Globus pallidus (tissue), 1 donor: Measurements from ENCODE around the gene FOXR1.
A peak's percentile ranks its signal among the peaks of the same experiment; 100 is the strongest.

Experiments
- DNase-seq: peaks from one replicate; pipeline ENCODE4 v3.0.0-alpha.2; 2015; ENCODE audit warnings: low spot score

Gene FOXR1

DNA sequence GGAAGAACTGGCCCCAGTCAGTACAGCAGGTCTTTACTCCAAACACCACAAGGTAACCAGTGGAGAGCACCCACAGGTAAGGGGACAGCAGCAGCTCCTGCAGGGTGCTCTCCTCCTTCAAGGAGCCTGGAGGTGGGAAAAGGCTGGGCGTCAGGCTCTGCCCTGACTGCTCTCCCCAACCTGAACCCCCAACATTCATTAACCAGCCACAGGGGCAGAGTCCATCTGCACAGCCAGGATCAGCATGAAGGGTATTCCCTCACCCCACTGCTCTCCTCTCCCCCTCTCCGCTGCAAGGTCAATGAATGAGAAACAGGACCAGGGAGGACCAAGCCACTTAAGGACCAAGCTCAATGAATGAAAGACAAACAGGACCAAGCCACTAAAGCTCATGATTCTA lies 55.4 kb downstream of the FOXR1 start:
- no peak for DNase-seq

DNA sequence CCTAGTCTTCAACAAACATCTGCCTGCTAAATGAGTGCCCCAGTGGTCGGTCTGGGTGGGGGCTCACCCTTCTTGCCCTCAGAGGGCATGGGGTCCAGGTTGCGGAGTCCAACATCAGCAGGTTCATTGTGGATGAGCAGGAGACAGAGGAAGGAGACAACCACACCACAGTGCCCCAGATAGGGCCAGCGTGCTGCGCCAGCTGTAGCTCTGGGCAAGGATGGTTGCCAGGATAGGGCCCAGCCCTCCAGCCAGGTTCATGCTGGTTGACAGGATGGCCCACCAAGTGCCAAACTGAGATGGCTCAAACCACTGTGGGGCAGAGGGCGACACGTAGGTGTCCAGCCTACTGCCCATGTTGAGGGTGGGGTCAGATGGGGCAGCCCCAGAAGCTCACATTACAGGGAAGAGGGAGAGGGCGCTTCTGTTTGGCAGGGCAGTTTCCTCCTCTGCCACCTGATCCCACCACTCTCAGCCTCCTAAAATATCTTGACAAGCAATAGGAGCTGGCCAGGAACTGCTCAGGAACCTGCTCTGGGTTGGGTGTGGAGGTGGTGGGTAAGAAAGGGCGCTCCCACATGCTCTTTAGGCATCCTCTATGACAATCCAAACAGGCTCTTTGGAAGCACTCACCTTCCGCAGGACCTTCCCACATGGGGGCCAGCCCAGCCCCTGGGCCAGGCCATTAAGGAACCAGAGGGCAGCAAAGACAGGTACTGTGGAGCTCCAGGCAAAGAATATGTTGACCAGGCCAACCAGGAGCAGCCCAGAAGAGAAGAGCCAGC lies 56.2 kb downstream of the FOXR1 start:
- DNase-seq: no peak

DNA sequence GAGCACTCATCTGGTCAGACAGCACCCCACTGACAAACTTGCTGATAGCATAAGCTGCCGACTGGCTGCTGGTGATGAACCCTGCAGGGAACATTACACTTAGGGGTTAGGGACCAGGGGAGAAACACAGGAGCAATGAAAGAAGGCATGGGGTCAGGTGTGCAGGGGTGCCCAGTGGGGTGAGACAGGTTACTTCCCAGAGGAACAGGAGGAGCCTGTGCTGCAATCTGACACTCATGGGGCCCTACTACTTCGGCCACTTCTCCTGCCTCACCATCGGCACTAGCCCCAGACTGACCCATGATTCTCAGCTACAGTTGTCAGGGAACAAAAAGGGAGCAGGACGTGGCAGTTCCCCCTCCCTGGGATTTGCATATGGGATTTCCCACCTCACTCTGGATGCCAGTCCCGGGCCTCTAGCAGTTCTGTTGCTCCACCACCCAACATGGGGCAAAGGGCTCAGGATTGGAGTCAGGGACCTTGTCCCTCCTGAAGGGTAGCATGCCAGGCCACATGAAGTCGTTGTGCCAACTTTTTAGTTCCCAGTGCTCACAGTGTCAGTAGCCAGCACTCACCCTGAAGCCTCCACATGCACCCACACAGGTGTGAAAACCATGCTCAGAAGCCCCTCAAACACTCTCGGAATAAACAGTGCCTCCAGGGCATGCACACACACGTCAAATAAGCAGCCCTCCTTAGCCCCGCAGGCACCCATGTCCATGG lies 56.9 kb downstream of the FOXR1 start:
- DNase-seq: no peak

DNA sequence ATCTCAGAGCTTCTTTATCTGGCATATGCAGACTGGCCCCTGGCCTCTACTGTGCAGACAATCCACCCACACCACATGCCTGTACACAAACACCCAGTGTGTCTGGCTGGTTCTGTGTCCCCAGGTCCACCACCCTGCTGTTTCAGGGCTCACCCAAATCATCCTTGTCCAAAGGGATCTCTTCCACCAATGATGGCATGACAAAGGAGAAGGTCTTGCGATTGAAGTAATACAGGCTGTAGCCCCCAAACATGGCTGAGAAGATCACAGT lies 57.4 kb downstream of the FOXR1 start:
- DNase-seq: no peak

DNA sequence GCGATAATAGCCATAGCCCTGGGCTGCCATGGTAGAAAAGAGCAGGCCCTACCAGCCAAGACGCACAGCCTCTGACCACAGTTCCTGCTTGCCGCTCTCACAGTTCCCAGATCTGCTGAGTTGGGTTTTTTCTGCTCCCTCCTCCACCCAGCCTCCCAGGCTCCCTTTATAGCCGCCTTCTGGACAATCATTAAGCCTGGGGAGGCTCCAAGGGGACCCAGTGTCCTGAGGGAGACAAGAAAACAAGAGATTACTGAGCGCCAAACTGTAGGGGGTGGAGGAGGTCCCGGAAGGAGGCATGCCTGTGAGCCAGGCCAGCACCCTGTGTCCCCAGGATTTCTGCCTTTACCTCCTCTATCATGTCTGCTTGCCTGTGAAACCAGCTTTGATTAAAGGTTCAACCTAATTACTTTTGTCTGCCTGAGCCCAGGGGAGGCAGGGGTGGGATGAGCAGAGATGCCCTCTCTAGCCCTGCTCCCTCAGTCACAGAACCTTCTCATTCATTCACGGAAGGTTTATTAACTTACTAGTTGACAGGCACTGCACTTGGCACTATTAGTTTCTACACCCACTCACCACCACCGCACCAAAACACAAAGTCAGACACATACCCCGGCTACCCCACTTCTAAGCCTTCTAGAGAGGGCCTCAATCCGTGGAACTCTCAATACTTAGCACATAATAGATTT lies 57.9 kb downstream of the FOXR1 start:
- peak; percentile 26 for DNase-seq

DNA sequence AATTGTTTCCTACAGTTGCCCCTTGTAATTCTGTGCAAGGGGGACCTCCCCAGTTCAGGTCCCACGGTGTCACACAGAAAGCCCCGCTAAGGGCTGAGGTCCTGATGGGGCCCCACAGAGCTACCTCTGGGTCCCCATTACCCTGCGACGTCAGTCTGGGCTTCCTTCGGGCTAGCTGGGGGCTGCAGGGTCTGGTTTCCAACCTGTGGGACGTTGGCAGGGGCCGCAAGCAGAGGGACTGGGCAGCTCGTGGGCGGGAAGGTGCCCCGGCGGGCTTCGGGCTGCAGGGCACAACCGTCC lies 58.4 kb downstream of the FOXR1 start:
- no peak for DNase-seq

DNA sequence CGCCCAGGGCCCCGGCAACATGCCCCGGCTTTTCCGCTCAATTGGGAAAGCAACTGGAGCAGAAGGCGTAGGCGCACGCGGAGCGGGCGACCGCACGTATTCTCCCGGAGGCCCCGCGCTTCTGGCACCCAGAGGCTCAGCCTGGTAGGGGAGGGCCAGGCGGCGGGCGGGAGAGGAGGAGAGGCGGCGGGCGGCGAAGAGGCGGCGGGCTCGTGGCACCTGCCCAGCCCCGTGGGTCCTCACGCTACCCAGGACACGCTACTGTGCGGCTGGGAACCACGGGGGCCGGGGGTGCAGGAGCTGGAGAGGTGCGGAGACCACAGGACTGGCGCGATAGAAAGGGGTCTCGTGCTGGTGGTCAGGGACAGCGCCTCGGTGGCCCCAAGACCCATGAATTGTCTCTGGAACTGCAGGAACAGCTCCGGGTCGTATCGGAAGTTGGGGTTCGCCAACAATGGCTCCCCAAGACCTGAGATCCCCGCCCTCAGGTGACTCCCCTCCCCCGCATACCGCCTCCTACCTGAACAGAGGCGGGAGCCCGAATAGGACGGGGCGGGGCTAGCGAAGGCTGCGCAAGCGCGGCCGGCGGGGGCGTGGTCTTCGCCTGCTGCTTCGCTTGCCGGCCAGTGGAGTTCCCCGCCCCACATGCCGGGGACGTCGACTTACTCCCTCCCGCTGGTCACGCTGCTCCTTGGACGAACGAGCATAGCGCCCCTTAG lies 58.9 kb downstream of the FOXR1 start, which contains the start of gene SLC37A4:
Gene SLC37A4, minus strand, starts transcription at position 549 of the 719 bp plus-strand sequence.
- peak; percentile 97 for DNase-seq
